Duodenal mucosa (tissue), 2 donors: ENCODE data around the gene PRRT3.

Source experiments
- H3K27ac ChIP-seq: one replicate; pipeline ENCODE4 v1.7.0; 2013; ENCODE audit warnings: low read depth, low read length
- H3K27me3 ChIP-seq, 2 donors: one replicate each; pipeline ENCODE4 v1.7.0; 2013; ENCODE audit warnings: low read length in 2 of 2, control low read depth in 1 of 2; ENCODE audit not compliant: insufficient read depth in 2 of 2, control insufficient read depth in 1 of 2
- H3K36me3 ChIP-seq, 2 donors: one replicate each; pipeline ENCODE4 v1.7.0; 2013; ENCODE audit warnings: low read length in 2 of 2, control low read depth in 1 of 2; ENCODE audit not compliant: insufficient read depth in 2 of 2, control insufficient read depth in 1 of 2
- H3K4me1 ChIP-seq, 2 donors: one replicate each; pipeline ENCODE4 v1.7.0; 2013; ENCODE audit warnings: low read length in 2 of 2, control low read depth in 1 of 2; ENCODE audit not compliant: insufficient read depth in 2 of 2, control insufficient read depth in 1 of 2
- H3K4me3 ChIP-seq, 2 donors: one replicate each; pipeline ENCODE4 v1.7.0; 2013; ENCODE audit warnings: low read length in 2 of 2, low read depth in 1 of 2
- H3K9ac ChIP-seq, 2 donors: one replicate each; pipeline ENCODE4 v1.7.0; 2013; ENCODE audit warnings: low read length in 2 of 2, low read depth in 1 of 2
- H3K9me3 ChIP-seq, 2 donors: one replicate each; pipeline ENCODE4 v1.7.0; 2013; ENCODE audit warnings: low read length in 2 of 2, control low read depth in 1 of 2; ENCODE audit not compliant: control insufficient read depth in 1 of 2

The PRRT3 gene

GRCh38 chr3:9918261-9919038, 33.8 kb downstream of the PRRT3 start:
- Histone ChIP-seq H3K9ac (peak overlapping the region in 1 of 2 donors; percentile 32), H3K4me1 (peaks cover 38 to 39% of the 10 kb centered on the region in 2 donors), H3K27me3 (no peaks in the 10 kb centered on the region), H3K27ac (no peak overlapping the region), H3K4me3 (peak overlapping the region; percentile 70 to 76), H3K36me3 (no peaks in the 10 kb centered on the region), H3K9me3 (no peaks in the 10 kb centered on the region)

GRCh38 chr3:9917820-9918219, 34.4 kb downstream of the PRRT3 start:
- Histone ChIP-seq H3K9ac (peak overlapping the region; percentile 32 to 76), H3K4me3 (peak overlapping the region; percentile 70 to 76)

GRCh38 chr3:9916734-9917680, 35.2 kb downstream of the PRRT3 start, which contains the start of gene IL17RC:
Gene IL17RC (plus strand): TSS chr3:9917098. CDS start chr3:9917316, 218 bp downstream.
- H3K27me3 ChIP-seq = no peaks in the 10 kb centered on the region
- H3K4me3 ChIP-seq = peak within 1 kb of the TSS; percentile 70 to 76
- no peaks in the 10 kb centered on the region for H3K9me3 ChIP-seq
- peak within 1 kb of the TSS; percentile 74 to 76 for H3K9ac ChIP-seq
- H3K36me3 ChIP-seq = peaks cover 0 to 4% of the 10 kb centered on the region in 2 donors
- peaks cover 45 to 46% of the 10 kb centered on the region in 2 donors for H3K4me1 ChIP-seq
- H3K27ac ChIP-seq = peak within 1 kb of the TSS; percentile 86

More at GRCh38 chr3:9917820-9918219, 34.4 kb downstream of the PRRT3 start:
- Histone ChIP-seq H3K4me1 (peaks cover 39 to 40% of the 10 kb centered on the region in 2 donors), H3K36me3 (no peaks in the 10 kb centered on the region), H3K27ac (no peak overlapping the region), H3K27me3 (no peaks in the 10 kb centered on the region), H3K9me3 (no peaks in the 10 kb centered on the region)

GRCh38 chr3:9916346-9916733, 35.9 kb downstream of the PRRT3 start:
- Histone ChIP-seq H3K36me3 (peaks cover 0 to 10% of the 10 kb centered on the region in 2 donors), H3K4me3 (peak overlapping the region; percentile 70 to 76), H3K9me3 (no peaks in the 10 kb centered on the region), H3K4me1 (peaks cover 46 to 48% of the 10 kb centered on the region in 2 donors), H3K9ac (peak overlapping the region; percentile 67 to 74), H3K27ac (peak overlapping the region; percentile 86), H3K27me3 (no peaks in the 10 kb centered on the region)

GRCh38 chr3:9915254-9916141, 36.7 kb downstream of the PRRT3 start:
- Histone ChIP-seq H3K4me1 (peaks cover 46 to 48% of the 10 kb centered on the region in 2 donors), H3K9ac (peak overlapping the region; percentile 53 to 70), H3K4me3 (peak overlapping the region; percentile 61 to 63), H3K27me3 (no peaks in the 10 kb centered on the region), H3K27ac (peak overlapping the region; percentile 71), H3K36me3 (peaks cover 0 to 19% of the 10 kb centered on the region in 2 donors), H3K9me3 (no peaks in the 10 kb centered on the region)

GRCh38 chr3:9914559-9915253, 37.5 kb downstream of the PRRT3 start:
- Histone ChIP-seq H3K4me3 (peak overlapping the region; percentile 61 to 63), H3K4me1 (peaks cover 46 to 48% of the 10 kb centered on the region in 2 donors)

GRCh38 chr3:9914011-9914410, 38.2 kb downstream of the PRRT3 start:
- peaks cover 2 to 33% of the 10 kb centered on the region in 2 donors for H3K36me3 ChIP-seq
- H3K4me1 ChIP-seq = peaks cover 46 to 50% of the 10 kb centered on the region in 2 donors
- H3K27me3 ChIP-seq = no peaks in the 10 kb centered on the region
- H3K9ac ChIP-seq = peak overlapping the region in 1 of 2 donors; percentile 4
- H3K9me3 ChIP-seq = no peaks in the 10 kb centered on the region
- no peak overlapping the region for H3K4me3 ChIP-seq
- H3K27ac ChIP-seq = no peak overlapping the region

More at GRCh38 chr3:9914559-9915253, 37.5 kb downstream of the PRRT3 start:
- peak overlapping the region; percentile 71 for H3K27ac ChIP-seq
- peaks cover under 1 to 26% of the 10 kb centered on the region in 2 donors for H3K36me3 ChIP-seq
- H3K27me3 ChIP-seq = no peaks in the 10 kb centered on the region
- H3K9me3 ChIP-seq = no peaks in the 10 kb centered on the region
- H3K9ac ChIP-seq = peak overlapping the region; percentile 53 to 70

- Histone ChIP-seq H3K9ac (peak overlapping the region in 1 of 2 donors; percentile 32), H3K4me1 (peaks cover 46 to 54% of the 10 kb centered on the region in 2 donors), H3K27me3 (no peaks in the 10 kb centered on the region), H3K9me3 (no peaks in the 10 kb centered on the region), H3K36me3 (peaks cover 2 to 37% of the 10 kb centered on the region in 2 donors), H3K4me3 (no peak overlapping the region), H3K27ac (no peak overlapping the region)
These were observed 38.6 kb downstream of the PRRT3 start for GRCh38 chr3:9913601-9914000.
